GM12801 (cell line): Measurements from ENCODE around the gene KIF26A.

Experiments used
- TF ChIP-seq, protein P1 (sequence below): IDR thresholded peaks from one replicate; pipeline ENCODE4 v1.5.1; 2011; ENCODE audit warnings: control low read depth; ENCODE audit not compliant: insufficient read length; ENCODE audit errors: extremely low read depth

KIF26A gene

DNA sequence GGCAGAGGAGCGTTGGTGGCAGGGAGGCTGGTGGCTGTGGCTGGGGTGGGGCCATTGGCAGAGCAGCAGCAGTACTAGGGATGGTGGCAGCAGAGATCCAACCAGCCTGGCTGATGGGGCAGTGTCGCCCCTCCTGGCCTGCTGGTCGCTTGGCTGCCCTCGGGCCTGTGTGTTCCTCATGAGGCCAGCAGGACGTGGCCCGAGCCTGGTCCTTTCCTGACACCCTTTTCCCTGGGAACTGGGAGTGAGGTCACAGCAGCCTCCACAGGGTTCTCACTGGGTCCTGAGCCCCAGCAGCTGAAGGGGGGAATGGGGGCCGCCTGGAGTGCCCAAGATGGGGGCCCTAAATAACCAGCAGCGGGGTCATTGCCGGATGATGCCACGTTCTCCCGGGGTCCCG, 46.1 kb downstream of the KIF26A start:
- TF ChIP-seq, protein P1, sequence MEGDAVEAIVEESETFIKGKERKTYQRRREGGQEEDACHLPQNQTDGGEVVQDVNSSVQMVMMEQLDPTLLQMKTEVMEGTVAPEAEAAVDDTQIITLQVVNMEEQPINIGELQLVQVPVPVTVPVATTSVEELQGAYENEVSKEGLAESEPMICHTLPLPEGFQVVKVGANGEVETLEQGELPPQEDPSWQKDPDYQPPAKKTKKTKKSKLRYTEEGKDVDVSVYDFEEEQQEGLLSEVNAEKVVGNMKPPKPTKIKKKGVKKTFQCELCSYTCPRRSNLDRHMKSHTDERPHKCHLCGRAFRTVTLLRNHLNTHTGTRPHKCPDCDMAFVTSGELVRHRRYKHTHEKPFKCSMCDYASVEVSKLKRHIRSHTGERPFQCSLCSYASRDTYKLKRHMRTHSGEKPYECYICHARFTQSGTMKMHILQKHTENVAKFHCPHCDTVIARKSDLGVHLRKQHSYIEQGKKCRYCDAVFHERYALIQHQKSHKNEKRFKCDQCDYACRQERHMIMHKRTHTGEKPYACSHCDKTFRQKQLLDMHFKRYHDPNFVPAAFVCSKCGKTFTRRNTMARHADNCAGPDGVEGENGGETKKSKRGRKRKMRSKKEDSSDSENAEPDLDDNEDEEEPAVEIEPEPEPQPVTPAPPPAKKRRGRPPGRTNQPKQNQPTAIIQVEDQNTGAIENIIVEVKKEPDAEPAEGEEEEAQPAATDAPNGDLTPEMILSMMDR, result no peak

DNA sequence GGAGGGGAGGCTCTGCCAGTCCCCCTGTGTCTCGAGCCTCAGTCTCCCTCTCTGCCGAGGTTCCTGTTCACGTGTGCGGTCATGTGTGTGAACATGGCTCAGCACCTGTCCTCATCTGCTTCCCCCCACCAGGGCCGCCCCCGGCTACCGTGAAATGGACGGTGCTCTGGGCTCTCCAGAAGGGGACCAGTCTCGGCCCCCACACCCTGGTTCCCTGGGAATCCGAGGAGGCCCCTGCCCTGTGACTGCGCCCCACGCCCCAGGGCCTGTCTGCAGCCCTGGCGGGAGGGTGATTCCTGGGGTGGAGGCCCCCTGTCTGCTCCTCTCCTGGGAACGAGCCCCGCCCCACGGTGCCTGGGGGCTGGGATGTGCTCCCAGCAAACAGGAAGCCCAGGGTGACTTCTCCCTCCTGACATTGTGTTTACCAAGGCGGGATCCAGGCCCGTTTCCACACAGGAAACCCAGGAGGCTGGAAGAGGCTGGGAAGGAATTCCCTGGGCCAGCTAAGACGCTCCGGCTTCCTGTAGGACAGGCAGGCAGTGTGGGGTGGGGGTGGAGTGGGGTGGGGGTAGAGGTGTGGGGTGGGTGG, 46.6 kb downstream of the KIF26A start:
- TF ChIP-seq, protein P1, result no peak

DNA sequence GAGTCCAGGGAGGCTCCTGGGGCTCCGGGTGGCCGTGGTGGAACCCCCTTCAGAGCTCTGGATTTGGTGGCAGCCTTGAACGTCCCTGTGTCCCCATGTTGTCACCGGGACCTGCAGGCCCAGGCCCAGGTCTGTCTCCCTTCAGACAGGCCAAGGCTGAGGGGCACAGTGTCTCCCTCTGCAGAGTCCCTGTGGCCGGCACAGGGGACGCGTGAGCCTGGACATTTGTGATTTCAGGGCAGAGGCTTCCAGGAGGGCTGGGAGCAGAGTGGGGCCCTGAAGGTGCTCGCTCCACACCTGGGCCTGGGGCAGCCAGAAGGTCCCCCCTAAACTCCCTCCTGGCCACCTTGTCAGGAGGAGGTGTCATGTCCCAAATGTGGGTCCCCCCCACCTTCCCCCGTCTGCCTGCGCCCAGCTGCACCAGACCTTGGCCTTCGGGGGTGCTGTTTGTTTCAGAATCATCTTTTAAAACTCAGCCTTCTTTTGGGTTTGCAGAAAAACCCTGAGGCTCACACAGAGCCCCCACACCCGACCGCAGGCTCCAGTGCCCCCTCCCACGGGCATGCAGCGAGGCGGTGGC, 47.6 kb downstream of the KIF26A start:
- TF ChIP-seq, protein P1, result no peak

DNA sequence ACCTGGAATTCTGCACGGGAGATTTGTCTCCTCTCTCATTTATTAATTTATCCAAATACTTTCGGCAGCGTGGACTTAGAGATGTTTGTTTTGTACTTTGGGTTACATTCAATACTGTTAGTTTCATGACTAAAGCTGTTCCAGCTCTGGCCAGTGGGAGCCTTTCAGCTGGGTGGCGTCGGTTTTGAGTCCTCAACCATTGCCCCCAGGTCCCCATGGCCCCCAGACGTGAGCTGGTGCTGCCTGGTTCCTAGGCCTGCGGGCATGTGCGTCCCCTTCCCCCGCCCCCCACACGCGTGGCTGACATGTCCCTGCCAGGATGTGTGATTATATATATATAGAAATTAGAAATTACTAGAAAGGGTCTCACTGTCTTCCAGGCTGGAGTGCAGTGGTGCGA, 48.2 kb downstream of the KIF26A start:
- TF ChIP-seq, protein P1, result no peak

DNA sequence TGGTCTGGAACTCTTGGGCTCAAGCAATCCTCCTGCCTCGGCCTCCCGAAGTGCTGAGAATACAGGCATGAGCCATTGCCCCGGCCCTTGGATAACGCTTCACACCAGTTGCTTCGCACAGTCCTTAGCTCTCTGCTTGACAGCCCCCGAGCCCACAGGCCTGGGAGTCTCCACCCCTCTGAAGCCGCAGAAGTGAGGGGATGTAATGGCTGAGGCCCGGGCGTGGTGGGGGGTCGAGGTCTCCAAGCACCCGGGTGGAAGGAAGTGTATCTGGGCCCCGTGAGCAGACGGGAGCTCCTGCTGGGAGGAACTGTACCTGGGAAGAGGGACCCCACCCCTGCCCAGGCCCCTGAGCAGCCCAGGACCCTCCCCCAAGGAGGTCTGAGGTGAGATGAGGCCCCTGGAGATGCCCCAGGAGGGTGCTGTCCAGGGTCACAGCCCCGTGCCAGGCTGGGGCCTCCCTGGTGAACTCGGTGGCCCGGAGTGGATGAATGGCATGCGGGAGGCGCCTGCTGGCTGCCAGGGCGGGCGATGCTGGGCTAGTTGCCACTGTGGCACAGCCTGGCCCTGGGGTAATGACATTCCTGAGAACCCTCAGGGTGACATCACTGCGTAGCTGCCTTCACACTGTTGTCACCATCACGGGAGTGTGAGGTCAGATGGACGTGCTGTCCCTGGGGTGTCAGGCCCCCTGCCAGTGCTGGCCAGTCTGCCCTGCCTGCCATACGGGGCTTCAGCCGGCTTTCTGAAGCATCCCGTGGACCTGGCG, 48.9 kb downstream of the KIF26A start:
- TF ChIP-seq, protein P1, result no peak

DNA sequence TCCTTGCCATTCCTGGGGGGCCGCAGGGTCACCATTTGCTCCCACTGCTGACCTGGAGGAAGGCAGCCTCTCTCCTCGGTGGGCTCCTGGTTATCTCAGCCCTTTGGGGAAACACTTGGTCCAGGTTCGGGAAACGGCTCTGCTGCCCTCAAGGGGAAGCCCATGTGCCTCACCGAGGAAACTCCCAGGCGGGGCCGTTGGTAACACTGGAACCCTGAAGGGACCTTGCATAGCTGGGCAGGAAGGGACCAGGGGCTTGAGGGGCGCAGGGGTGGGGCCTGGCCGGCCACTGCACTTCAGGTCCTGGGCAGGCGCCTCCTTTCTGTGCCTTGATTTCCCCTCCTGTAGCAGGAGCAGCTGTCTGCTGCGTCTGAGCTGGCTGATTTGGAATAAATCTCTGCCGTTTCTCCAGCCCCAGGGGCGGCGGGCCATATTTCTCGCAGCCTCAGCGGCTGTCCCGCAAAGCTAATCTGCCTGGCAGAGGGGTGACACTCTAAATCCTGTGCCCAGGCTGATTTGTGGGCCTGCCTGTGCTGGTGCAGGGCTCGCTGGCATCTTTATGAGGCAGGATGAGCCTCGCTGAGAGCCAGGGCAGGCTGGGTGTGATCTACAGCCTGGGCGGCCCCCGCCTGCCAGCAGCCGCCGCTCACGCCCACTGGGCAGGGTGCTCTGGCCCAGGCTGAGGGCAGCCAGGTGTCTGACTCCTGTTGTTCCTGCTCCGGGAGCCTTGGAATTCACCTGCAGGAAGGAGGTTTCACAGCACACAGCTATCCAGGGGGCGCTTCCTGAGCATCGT, 49.7 kb downstream of the KIF26A start:
- TF ChIP-seq, protein P1, result no peak
